Measurements from ENCODE around the gene NKD2.

The NKD2 gene

GRCh38 chr5:979100-979817, 29.3 kb upstream of the NKD2 start:
- no peak for DNase-seq (ENCODE audit: low read depth)

- no peak for DNase-seq (ENCODE audit: low read depth)
These were observed 28.5 kb upstream of the NKD2 start for GRCh38 chr5:980001-980588.

- DNase-seq (ENCODE audit: low read depth) = no peak
These were observed 27.6 kb upstream of the NKD2 start for GRCh38 chr5:980966-981365.

- no peak for DNase-seq (ENCODE audit: low read depth)
These were observed 27.1 kb upstream of the NKD2 start for GRCh38 chr5:981456-981855.

- DNase-seq (ENCODE audit: low read depth) = no peak
These were observed 26.0 kb upstream of the NKD2 start for GRCh38 chr5:982377-983237.

- DNase-seq (ENCODE audit: low read depth) = no peak
These were observed 25.4 kb upstream of the NKD2 start for GRCh38 chr5:983238-983524.

- no peak for DNase-seq (ENCODE audit: low read depth)
These were observed 25.0 kb upstream of the NKD2 start for GRCh38 chr5:983568-983967.

GRCh38 chr5:984774-985173, 23.8 kb upstream of the NKD2 start:
- no peak for DNase-seq (ENCODE audit: low read depth)

- DNase-seq (ENCODE audit: low read depth) = no peak
These were observed 20.8 kb upstream of the NKD2 start for GRCh38 chr5:987761-988160.

GRCh38 chr5:988322-988721, 20.3 kb upstream of the NKD2 start:
- DNase-seq (ENCODE audit: low read depth) = no peak

- DNase-seq (ENCODE audit: low read depth) = no peak
These were observed 18.6 kb upstream of the NKD2 start for GRCh38 chr5:989961-990530.

GRCh38 chr5:991472-992267, 16.9 kb upstream of the NKD2 start:
- DNase-seq (ENCODE audit: low read depth) = no peak

GRCh38 chr5:994272-994607, 14.4 kb upstream of the NKD2 start:
- no peak for DNase-seq (ENCODE audit: low read depth)

- no peak for DNase-seq (ENCODE audit: low read depth)
These were observed 13.8 kb upstream of the NKD2 start for GRCh38 chr5:994821-995220.

- DNase-seq (ENCODE audit: low read depth) = no peak
These were observed 13.3 kb upstream of the NKD2 start for GRCh38 chr5:995318-995717.

GRCh38 chr5:997001-997474, 11.6 kb upstream of the NKD2 start:
- DNase-seq (ENCODE audit: low read depth) = no peak

- DNase-seq (ENCODE audit: low read depth) = no peak
These were observed 10.9 kb upstream of the NKD2 start for GRCh38 chr5:997711-998110.

GRCh38 chr5:998246-999031, 10.2 kb upstream of the NKD2 start:
- DNase-seq (ENCODE audit: low read depth) = no peak

GRCh38 chr5:999032-999501, 9.5 kb upstream of the NKD2 start:
- no peak for DNase-seq (ENCODE audit: low read depth)

GRCh38 chr5:999724-1000123, 8.9 kb upstream of the NKD2 start:
- no peak for DNase-seq (ENCODE audit: low read depth)

- DNase-seq (ENCODE audit: low read depth) = no peak
These were observed 8.3 kb upstream of the NKD2 start for GRCh38 chr5:1000329-1000728.
